K562 (cell line): ENCODE data around the gene ZFP57. TPM values are rescaled to one million over a fixed set of nuclear protein-coding genes. Genes with fewer than 3 reads are reported as not detected.

ENCODE experiments used
- BCLAF1 ChIP-seq, 2 experiments: fragments of 450-650 bp in 1 of 2; IDR thresholded peaks; 2 replicates each; pipeline ENCODE4 v1.6.1; 2011 to 2017; ENCODE audit warnings: low read depth in 2 of 2, antibody characterized with exemption in 1 of 2, borderline replicate concordance in 1 of 2, low read length in 1 of 2, mild to moderate bottlenecking in 1 of 2, mixed read lengths in 1 of 2; ENCODE audit not compliant: control insufficient read depth in 1 of 2
- BHLHE40 ChIP-seq: IDR thresholded peaks from 2 replicates; pipeline ENCODE4 v1.6.1; 2011; ENCODE audit warnings: low read length, improper control_type of control experiment
- CBX3 ChIP-seq, 2 experiments: IDR thresholded peaks; 1 replicate in 1 of 2; 2 replicates in 1 of 2; pipeline ENCODE4 v1.6.1; 2012; ENCODE audit warnings: inconsistent platforms in 2 of 2, low read length in 2 of 2, borderline replicate concordance in 1 of 2, control low read depth in 1 of 2
- DACH1 ChIP-seq: fragments of 450-650 bp; IDR thresholded peaks from 2 replicates; pipeline ENCODE4 v1.6.1; 2018; ENCODE audit not compliant: partially characterized antibody
- DIDO1 ChIP-seq: fragments of 450-650 bp; IDR thresholded peaks from 2 replicates; pipeline ENCODE4 v1.6.1; 2016; ENCODE audit warnings: low read depth, missing biosample characterization, missing genetic modification characterization
- ELF2 ChIP-seq: fragments of 250-450 bp; sonication (Bioruptor Pico); IDR thresholded peaks from 2 replicates; pipeline ENCODE4 v1.5.0; 2021; ENCODE audit warnings: mild to moderate bottlenecking
- GABPA ChIP-seq: fragments of 200-800 bp; sonication (Bioruptor generic); conservative IDR thresholded peaks from 2 replicates; pipeline ENCODE4 v1.6.1; 2016; ENCODE audit warnings: low read depth, missing genetic modification characterization, missing compliant biosample characterization
- HNRNPH1 ChIP-seq: fragments of 200-400 bp; formaldehyde crosslinking; optimal IDR thresholded peaks from 2 replicates; pipeline ENCODE3; 2017; ENCODE audit warnings: low read depth, mild to moderate bottlenecking, low read length, moderate library complexity
- KLF16 ChIP-seq: IDR thresholded peaks from 2 replicates; pipeline ENCODE4 v1.6.1; 2016; ENCODE audit warnings: antibody characterized with exemption
- LARP7 ChIP-seq: fragments of 450-650 bp; IDR thresholded peaks from 2 replicates; pipeline ENCODE4 v1.6.1; 2016
- MBD2 ChIP-seq: sonication (generic); IDR thresholded peaks from 2 replicates; pipeline ENCODE4 v1.6.1; 2016; ENCODE audit warnings: low read depth, borderline replicate concordance
- NFRKB ChIP-seq: fragments of 450-650 bp; IDR thresholded peaks from 2 replicates; pipeline ENCODE4 v1.6.1; 2016; ENCODE audit warnings: low read depth
- POU5F1 ChIP-seq: fragments of 150-350 bp; IDR thresholded peaks from 2 replicates; pipeline ENCODE4 v1.6.1; 2014; ENCODE audit warnings: borderline replicate concordance, low read length, low read depth, mild to moderate bottlenecking; ENCODE audit not compliant: partially characterized antibody
- RAD51 ChIP-seq: fragments of 450-650 bp; IDR thresholded peaks from 2 replicates; pipeline ENCODE4 v1.7.1; 2016; ENCODE audit warnings: low read depth, mild to moderate bottlenecking, borderline replicate concordance
- TBP ChIP-seq: optimal IDR thresholded peaks from 2 replicates; pipeline ENCODE3; 2011; ENCODE audit warnings: low read depth, low read length, improper control_type of control experiment
- XRCC4 ChIP-seq: IDR thresholded peaks from one replicate; pipeline ENCODE4 v1.6.1; 2011; ENCODE audit not compliant: insufficient read depth, insufficient read length; ENCODE audit errors: extremely low read depth
- ZNF23 ChIP-seq: fragments of 250-450 bp; sonication (Bioruptor Pico); IDR thresholded peaks from 2 replicates; pipeline ENCODE4 v1.4.0; 2020; ENCODE audit warnings: mild to moderate bottlenecking
- ZNF589 ChIP-seq: fragments of 200-800 bp; sonication (Bioruptor generic); IDR thresholded peaks from 2 replicates; pipeline ENCODE4 v1.6.1; 2016; ENCODE audit warnings: low read depth, missing genetic modification characterization, missing compliant biosample characterization
- polyA plus RNA-seq, 8 experiments: library from polyadenylated mRNA; depleted of rRNA in 4 of 8; stranded (reverse) in 5 of 8; unstranded in 3 of 8; fragments of >200 nt; fragmentation: Nextera tagmentation in 2 of 8; fragmentation: Illumina TruSeq in 1 of 8; extraction: Ambion mirVana in 2 of 8; extraction: Trizol in 1 of 8; gene quantifications; 2 replicates each; pipeline versions ENCODE4 v1.2.1 to v1.2.3, GENCODE V29; 2011 to 2014; ENCODE audit warnings: inconsistent platforms in 1 of 8, missing spikeins in 1 of 8
- total RNA-seq, 7 experiments: library from RNA; depleted of rRNA in 6 of 7; stranded (reverse); fragments of >200 nt in 6 of 7; fragmentation: Illumina TruSeq in 2 of 7; extraction: Trizol in 2 of 7; gene quantifications; 2 replicates each; pipeline versions ENCODE4 v1.2.1 to v1.2.3, GENCODE V29; 2011 to 2021; ENCODE audit warnings: low replicate concordance in 1 of 7
- TF ChIP-seq, protein P1 (sequence below): fragments of 450-650 bp; formaldehyde crosslinking; IDR thresholded peaks from 2 replicates; pipeline ENCODE4 v1.4.0; 2022; ENCODE audit warnings: missing genetic modification characterization
- TF ChIP-seq, protein P2 (sequence below): fragments of 450-650 bp; conservative IDR thresholded peaks from 2 replicates; pipeline ENCODE4 v1.6.1; 2016; ENCODE audit warnings: missing genetic modification characterization, low read depth, mild to moderate bottlenecking, control low read depth, missing compliant biosample characterization
- TF ChIP-seq, protein P3 (sequence below): sonication (generic); formaldehyde crosslinking; IDR thresholded peaks from 2 replicates; pipeline ENCODE4 v1.8.0; 2022; ENCODE audit warnings: missing genetic modification reagents, mild to moderate bottlenecking, borderline replicate concordance

The ZFP57 gene
- total and polyA plus RNA-seq, 9 of the 15 experiments (the other 6 are each of a cell fraction or from before 2014, with no cell fraction given), result 0.04 to 0.28 (median 0.13) TPM

DNA sequence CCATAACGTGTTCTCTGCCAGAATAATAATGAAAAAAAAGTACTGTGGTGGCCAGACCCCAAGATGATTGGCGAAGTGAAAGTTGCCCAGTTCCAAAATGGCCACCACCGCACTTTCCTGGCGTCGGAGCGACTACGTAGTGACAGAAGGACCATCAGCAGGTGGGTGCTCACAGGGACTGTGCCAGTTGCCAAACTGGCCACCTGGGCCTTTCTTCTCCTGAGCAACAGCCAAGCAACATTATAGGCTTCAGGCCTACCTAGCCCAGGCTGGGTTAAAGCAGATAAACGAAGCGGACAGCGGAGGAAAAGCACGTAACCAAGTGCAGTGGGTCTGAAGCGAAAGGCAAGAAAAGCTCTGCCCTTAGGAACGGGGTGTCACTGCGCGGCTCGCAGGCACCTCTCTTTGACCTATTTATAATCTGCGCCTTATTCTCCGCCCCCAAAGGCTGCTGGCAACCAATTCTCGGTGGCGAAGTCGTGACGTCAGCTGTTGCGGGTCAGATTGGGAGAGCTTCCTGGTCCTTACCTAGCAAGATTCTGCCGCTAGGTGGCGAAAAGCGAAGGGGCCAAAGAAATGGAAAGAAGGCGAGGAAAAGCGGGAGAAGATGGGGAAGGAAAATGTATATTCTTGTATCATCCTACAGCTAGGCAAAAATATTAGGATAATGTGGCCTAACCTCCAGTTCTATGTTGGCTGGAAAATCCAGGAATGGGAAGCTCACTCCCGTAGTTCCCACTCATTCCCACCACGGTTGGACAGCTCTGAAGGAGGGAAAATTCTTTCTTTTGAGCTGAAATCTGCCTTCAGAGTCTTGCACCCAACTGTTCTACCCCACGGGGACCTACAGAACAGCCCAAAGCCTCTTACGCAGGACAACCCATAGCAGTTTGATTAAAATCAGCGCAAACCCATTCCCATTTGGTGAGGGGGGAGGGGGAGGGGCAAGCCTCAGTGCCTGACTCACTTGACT, 31.0 kb downstream of the ZFP57 start (continued):
- TF ChIP-seq ZNF23 (CRISPR knock-in tag) (no peak), GABPA (tag) (no peak), BHLHE40 (peak; percentile 80), MBD2 (0 out of 2 replicates have a peak, but pooled peaks have one; percentile 14), DACH1 (peak; percentile 68), DIDO1 (tag) (peak; percentile 76), TBP (peak; percentile 94), KLF16 (peak; percentile 33; the same call in 1 of the 2 replicates), XRCC4 (no peak), ZNF589 (CRISPR knock-in tag) (no peak), HNRNPH1 (no peak), LARP7 (no peak), RAD51 (peak; percentile 8; the same call in 1 of the 2 replicates), CBX3 (IDR thresholded peaks at IDR 0.05; ENCODE audit: borderline replicate concordance in 1 of 2, low read length in 2 of 2) (peak in 1 of 2 experiments; percentile 77; a peak in 1 of 3 replicates), POU5F1 (no peak), NFRKB (peak; percentile 77), BCLAF1 (IDR thresholded peaks at IDR 0.05; ENCODE audit: borderline replicate concordance in 1 of 2, control insufficient read depth in 1 of 2, low read depth in 2 of 2, low read length in 1 of 2) (no peak), ELF2 (no peak)
- TF ChIP-seq, protein P1, sequence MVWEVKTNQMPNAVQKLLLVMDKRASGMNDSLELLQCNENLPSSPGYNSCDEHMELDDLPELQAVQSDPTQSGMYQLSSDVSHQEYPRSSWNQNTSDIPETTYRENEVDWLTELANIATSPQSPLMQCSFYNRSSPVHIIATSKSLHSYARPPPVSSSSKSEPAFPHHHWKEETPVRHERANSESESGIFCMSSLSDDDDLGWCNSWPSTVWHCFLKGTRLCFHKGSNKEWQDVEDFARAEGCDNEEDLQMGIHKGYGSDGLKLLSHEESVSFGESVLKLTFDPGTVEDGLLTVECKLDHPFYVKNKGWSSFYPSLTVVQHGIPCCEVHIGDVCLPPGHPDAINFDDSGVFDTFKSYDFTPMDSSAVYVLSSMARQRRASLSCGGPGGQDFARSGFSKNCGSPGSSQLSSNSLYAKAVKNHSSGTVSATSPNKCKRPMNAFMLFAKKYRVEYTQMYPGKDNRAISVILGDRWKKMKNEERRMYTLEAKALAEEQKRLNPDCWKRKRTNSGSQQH (CRISPR knock-in tag), result no peak
- TF ChIP-seq, protein P2, sequence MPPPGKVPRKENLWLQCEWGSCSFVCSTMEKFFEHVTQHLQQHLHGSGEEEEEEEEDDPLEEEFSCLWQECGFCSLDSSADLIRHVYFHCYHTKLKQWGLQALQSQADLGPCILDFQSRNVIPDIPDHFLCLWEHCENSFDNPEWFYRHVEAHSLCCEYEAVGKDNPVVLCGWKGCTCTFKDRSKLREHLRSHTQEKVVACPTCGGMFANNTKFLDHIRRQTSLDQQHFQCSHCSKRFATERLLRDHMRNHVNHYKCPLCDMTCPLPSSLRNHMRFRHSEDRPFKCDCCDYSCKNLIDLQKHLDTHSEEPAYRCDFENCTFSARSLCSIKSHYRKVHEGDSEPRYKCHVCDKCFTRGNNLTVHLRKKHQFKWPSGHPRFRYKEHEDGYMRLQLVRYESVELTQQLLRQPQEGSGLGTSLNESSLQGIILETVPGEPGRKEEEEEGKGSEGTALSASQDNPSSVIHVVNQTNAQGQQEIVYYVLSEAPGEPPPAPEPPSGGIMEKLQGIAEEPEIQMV, result no peak
- TF ChIP-seq, protein P3, sequence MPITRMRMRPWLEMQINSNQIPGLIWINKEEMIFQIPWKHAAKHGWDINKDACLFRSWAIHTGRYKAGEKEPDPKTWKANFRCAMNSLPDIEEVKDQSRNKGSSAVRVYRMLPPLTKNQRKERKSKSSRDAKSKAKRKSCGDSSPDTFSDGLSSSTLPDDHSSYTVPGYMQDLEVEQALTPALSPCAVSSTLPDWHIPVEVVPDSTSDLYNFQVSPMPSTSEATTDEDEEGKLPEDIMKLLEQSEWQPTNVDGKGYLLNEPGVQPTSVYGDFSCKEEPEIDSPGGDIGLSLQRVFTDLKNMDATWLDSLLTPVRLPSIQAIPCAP (CRISPR knock-in tag), result no peak
